Skeletal muscle tissue (tissue), 4 donors: ENCODE measurements around the gene IL18R1. TPM values are rescaled to one million over a fixed set of nuclear protein-coding genes. Genes with fewer than 3 reads are reported as not detected.

Experiments
- H3K27ac ChIP-seq: one replicate; pipeline ENCODE4 v1.7.0; 2013; ENCODE audit warnings: mild to moderate bottlenecking, low read depth, low read length, inconsistent platforms
- H3K27me3 ChIP-seq, 3 donors: one replicate each; pipeline ENCODE4 v1.7.0; 2013; ENCODE audit warnings: low read length in 3 of 3; ENCODE audit not compliant: control insufficient read depth in 3 of 3, insufficient read depth in 3 of 3
- H3K36me3 ChIP-seq, 3 donors: one replicate each; pipeline ENCODE4 v1.7.0; 2013; ENCODE audit warnings: low read length in 3 of 3; ENCODE audit not compliant: control insufficient read depth in 3 of 3, insufficient read depth in 3 of 3
- H3K4me1 ChIP-seq, 3 donors: one replicate each; pipeline ENCODE4 v1.7.0; 2013; ENCODE audit warnings: low read length in 3 of 3, mild to moderate bottlenecking in 3 of 3; ENCODE audit not compliant: control insufficient read depth in 3 of 3, insufficient read depth in 3 of 3
- H3K4me3 ChIP-seq, 3 donors: one replicate each; pipeline ENCODE4 v1.7.0; 2013; ENCODE audit warnings: low read length in 3 of 3
- H3K9ac ChIP-seq, 3 donors: one replicate each; pipeline ENCODE4 v1.7.0; 2013; ENCODE audit warnings: low read length in 3 of 3, mild to moderate bottlenecking in 3 of 3, moderate library complexity in 2 of 3, low read depth in 1 of 3
- H3K9me3 ChIP-seq, 3 donors: one replicate each; pipeline ENCODE4 v1.7.0; 2013; ENCODE audit warnings: low read length in 3 of 3; ENCODE audit not compliant: control insufficient read depth in 3 of 3
- total RNA-seq: library from RNA; depleted of rRNA; stranded (reverse); fragments of >200 nt; gene quantifications from one replicate; pipeline ENCODE4 v1.2.3, GENCODE V29; 2014
- donor health status: Osteomylitis.

IL18R1 gene
- total RNA-seq, 1 donor from 2014 or later: 0.52 TPM

DNA sequence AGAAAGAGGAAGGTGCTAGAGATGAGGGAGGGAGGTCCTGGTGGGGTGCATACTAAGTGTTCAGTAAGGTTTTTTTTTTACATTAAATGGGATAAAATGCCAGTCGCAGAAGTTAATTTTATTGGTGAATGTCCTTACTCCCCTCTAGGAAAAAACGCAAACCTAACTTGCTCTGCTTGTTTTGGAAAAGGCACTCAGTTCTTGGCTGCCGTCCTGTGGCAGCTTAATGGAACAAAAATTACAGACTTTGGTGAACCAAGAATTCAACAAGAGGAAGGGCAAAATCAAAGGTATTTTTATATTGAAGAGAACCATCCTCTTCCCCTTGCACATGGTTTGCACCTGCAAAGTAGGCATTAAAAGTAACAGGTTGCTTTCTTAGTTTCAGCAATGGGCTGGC, 12.7 kb upstream of the IL18R1 start:
- Histone ChIP-seq H3K4me1 (no peaks in the 10 kb centered on the region), H3K4me3 (no peak overlapping the region), H3K27ac (no peak overlapping the region), H3K36me3 (no peaks in the 10 kb centered on the region), H3K27me3 (peaks cover 0 to 4% (median 0%) of the 10 kb centered on the region in 3 donors), H3K9me3 (no peaks in the 10 kb centered on the region), H3K9ac (no peak overlapping the region)

DNA sequence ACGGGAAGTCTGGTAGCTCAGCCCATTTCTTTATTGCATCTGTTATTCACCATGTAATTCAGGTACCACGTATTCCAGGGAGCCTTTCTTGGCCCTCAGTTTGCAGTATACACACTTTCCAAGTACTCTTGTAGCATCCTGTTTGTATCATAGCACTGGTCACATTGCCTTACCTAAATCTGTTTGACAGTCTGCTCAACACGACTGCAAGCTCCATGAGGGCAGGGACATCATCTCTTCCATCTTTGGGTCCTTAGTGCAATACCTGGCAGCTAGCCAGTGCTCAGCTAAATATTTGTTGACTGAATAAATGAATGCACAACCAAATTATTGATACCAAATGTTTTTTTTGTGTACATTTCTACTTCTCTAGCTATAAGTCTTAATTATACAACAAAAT, 11.2 kb upstream of the IL18R1 start:
- no peaks in the 10 kb centered on the region for H3K36me3 ChIP-seq
- H3K9me3 ChIP-seq: no peaks in the 10 kb centered on the region
- no peak overlapping the region for H3K9ac ChIP-seq
- H3K4me3 ChIP-seq: no peak overlapping the region
- no peak overlapping the region for H3K27ac ChIP-seq
- no peaks in the 10 kb centered on the region for H3K4me1 ChIP-seq
- H3K27me3 ChIP-seq: peaks cover 0 to 4% (median 0%) of the 10 kb centered on the region in 3 donors

DNA sequence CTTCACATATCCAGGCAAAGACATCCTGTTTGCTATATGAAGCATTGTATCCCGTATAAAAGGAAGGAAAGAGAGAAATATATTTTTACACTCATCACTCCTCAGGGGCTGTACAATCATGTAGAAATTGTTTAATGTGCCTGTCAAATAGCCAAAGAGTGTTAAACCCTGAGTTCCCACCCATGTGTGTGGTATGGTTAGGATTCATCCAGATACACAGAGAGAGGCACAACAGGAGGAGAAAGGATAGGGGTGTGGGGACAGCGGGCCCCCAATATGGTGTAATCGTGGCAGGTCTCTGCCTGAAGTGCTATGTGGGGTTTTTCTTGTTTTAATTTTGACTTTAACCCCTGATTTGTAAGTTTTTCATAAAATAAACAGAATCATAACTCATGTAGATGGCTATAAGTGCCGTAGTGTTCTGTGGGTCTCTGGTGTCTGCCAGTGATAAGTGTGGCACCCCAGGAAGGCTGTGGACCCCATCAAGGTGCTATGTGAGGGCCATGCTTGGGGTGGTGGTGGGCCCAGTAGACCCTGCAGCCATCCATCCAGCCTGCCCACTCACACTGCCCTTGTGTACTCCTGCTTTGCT, 10.2 kb upstream of the IL18R1 start:
- Histone ChIP-seq H3K4me1 (no peaks in the 10 kb centered on the region), H3K36me3 (no peaks in the 10 kb centered on the region), H3K27ac (no peak overlapping the region), H3K27me3 (peaks cover 0 to 4% (median 0%) of the 10 kb centered on the region in 3 donors), H3K4me3 (no peak overlapping the region), H3K9ac (no peak overlapping the region), H3K9me3 (no peaks in the 10 kb centered on the region)

DNA sequence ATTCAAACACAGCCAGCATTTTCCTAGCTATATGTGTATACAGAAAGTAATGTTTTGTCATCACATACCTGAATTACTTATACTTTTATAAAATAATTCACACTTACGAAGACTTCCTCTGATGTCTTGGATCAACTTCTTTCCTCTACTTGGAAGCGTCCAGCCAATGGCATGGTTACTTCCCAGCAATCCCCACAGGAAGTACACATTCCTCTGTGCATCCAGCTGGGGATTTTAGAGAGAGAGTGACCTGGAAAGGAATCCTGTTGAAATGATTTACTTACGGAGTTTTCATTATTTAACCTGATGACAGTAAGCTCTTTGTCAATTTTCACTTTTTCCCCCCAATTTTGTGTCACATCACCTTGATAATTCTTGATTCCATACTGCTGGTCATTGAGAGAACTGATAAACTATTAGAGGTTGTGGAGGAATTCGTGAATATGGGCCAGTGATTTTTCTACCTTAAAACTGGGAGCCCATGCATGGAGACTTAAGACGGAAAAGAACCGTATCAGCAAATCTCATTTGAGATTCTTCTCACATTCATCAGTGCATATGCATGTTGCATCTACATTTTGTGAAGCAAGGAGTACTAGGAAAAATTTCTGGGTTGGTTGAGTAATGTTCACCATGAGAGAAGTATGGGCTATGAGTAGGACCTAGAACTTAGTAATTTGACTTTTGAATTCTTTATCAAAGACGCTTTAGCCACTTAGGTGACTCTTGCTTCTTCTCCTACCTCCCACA, 9.0 kb upstream of the IL18R1 start:
- H3K27me3 ChIP-seq: peaks cover 0 to 4% (median 0%) of the 10 kb centered on the region in 3 donors
- no peak overlapping the region for H3K9ac ChIP-seq
- no peak overlapping the region for H3K27ac ChIP-seq
- no peak overlapping the region for H3K4me3 ChIP-seq
- H3K9me3 ChIP-seq: no peaks in the 10 kb centered on the region
- no peaks in the 10 kb centered on the region for H3K36me3 ChIP-seq
- no peaks in the 10 kb centered on the region for H3K4me1 ChIP-seq

DNA sequence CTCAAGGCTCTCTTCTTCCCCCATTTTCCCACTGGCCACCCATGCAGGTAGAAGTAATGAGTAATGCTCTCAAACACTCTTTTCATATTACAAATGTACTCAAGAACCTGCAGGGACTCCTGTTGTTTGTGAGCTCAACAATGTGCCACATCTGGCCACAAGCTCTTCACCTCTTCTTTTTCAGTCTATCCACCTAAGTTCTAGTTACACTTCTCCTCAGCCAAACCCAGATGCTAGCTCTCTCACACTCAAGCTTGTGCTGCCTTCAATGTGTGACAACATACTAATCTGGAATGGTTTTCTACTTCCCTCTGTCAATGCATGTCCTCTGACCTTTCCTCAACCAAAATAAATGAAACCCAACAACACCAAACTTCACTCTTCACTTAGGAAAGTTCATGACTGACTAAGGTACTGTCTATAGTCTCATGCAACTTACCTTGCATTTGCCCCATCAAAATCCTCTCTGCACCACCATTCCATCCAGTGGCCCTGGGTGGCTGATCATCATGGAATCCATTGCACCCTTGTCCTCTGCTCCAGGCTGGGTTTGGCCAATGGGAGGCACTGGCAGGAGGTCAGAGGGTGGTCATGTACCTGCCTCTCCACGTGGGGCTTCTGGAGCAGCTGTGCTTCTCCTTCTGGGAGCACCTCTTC, 5.3 kb upstream of the IL18R1 start:
- Histone ChIP-seq H3K4me3 (no peak overlapping the region), H3K9me3 (no peaks in the 10 kb centered on the region), H3K9ac (no peak overlapping the region), H3K27ac (no peak overlapping the region), H3K4me1 (peaks cover 0 to under 1% (median 0%) of the 10 kb centered on the region in 3 donors), H3K36me3 (no peaks in the 10 kb centered on the region), H3K27me3 (no peaks in the 10 kb centered on the region)

DNA sequence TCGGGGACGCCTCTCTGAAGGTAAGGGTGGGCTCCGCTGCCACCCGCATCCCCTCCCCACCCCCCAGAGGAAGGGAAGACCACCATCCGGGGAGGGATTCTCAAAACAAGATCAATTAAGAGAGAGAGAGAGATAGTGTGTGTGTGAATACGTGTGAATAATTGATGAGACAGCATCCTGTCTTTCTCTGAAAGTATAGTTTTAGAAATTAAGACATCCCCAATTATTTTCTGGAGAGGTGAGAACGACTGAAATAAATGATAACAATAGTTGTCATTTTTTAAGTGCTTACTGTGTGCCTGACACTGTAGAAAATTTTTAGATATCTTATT, 751 bp downstream of the IL18R1 start:
- H3K27me3 ChIP-seq: no peaks in the 10 kb centered on the region
- H3K4me1 ChIP-seq: peaks cover 0 to 3% (median 3%) of the 10 kb centered on the region in 3 donors
- no peak overlapping the region for H3K27ac ChIP-seq
- H3K9ac ChIP-seq: peak overlapping the region; percentile 68 to 83 (median 78)
- H3K36me3 ChIP-seq: no peaks in the 10 kb centered on the region
- no peaks in the 10 kb centered on the region for H3K9me3 ChIP-seq
- H3K4me3 ChIP-seq: peak overlapping the region; percentile 70 to 77 (median 77)

DNA sequence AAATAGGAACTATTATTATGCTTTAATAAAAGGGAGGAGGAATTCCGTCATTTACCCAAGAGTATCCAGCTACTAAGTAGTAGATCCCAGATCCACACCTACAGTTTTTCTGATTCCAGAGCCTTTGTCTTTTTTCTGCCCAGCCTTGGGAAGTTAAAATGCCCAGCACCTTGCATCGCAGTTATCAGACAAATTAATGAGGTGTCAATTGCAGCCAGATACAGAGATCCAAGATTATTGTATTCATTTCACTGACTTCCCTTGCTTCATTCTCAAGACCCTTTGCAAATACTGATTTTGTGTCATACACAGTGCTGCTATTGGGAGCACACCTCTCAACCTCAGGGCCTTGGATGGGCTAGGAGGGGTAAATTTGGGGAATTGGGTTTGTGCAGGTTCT, 1.1 kb downstream of the IL18R1 start:
- Histone ChIP-seq H3K27ac (no peak overlapping the region), H3K27me3 (no peaks in the 10 kb centered on the region), H3K4me1 (peaks cover 0 to 3% (median 3%) of the 10 kb centered on the region in 3 donors), H3K36me3 (no peaks in the 10 kb centered on the region), H3K9me3 (no peaks in the 10 kb centered on the region), H3K9ac (no peak overlapping the region), H3K4me3 (no peak overlapping the region)

DNA sequence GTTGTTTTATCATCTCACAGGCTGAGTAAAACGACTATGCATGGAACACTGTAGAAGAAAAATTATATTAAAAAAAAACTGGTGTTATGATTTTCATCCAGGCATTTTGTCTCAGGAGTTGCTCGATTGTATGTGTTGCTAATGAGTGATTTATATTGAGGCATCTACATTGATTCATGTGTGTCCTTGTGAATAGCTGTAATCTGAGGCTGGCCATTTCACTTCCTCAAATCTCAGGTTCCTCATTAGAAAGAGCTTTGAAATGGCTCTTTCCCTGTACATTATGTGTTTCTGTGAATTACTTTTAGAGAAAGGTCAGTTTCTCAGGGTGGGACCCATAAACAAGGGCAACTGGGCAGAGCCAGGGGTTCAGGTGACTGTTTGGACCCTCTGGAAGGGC, 2.3 kb downstream of the IL18R1 start:
- no peak overlapping the region for H3K4me3 ChIP-seq

DNA sequence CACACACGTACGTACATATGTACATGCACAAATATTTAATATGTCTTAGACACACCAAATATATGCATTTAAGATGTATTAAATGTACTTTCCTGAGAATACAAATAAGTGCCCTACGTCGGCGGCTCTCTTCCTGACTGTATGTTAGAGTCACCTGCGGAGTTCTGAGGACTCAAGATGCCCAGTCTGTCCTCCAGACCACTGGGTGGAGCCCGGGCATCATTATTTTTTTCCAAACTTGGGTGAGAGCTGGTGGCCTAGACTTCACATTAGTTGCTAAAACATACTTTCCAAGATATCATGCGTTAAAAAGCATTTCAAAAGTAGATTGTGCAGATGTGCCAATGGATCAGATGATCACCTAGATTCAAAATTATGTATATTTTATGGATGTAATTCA, 2.9 kb downstream of the IL18R1 start:
- H3K9me3 ChIP-seq: no peaks in the 10 kb centered on the region
- H3K4me3 ChIP-seq: no peak overlapping the region
- no peaks in the 10 kb centered on the region for H3K27me3 ChIP-seq
- H3K36me3 ChIP-seq: no peaks in the 10 kb centered on the region
- no peak overlapping the region for H3K27ac ChIP-seq
- peaks cover 0 to 3% (median 3%) of the 10 kb centered on the region in 3 donors for H3K4me1 ChIP-seq
- H3K9ac ChIP-seq: no peak overlapping the region

More for the DNA sequence above, 2.3 kb downstream of the IL18R1 start:
- no peak overlapping the region for H3K27ac ChIP-seq
- no peaks in the 10 kb centered on the region for H3K9me3 ChIP-seq
- H3K36me3 ChIP-seq: no peaks in the 10 kb centered on the region
- H3K4me1 ChIP-seq: peaks cover 0 to 3% (median 3%) of the 10 kb centered on the region in 3 donors
- no peaks in the 10 kb centered on the region for H3K27me3 ChIP-seq
- H3K9ac ChIP-seq: no peak overlapping the region

DNA sequence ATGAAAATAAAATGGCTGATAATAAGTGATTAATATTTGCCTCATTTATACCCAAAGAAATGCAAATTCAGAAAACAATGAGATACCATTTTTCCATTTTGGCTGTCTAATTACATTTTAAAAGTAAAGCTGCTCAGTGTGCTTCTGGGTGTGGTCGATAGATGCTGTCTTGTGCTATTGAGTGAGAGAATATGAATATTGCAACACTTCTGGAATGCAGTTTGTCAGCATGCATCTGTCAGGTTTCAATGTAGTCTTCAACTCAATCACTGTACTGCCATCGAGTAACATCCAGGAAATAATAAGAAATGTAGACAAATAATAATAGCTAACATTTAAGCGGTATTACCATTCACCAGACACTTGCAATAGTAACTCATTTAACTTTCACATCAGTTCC, 3.9 kb downstream of the IL18R1 start:
- Histone ChIP-seq H3K9ac (no peak overlapping the region), H3K27me3 (no peaks in the 10 kb centered on the region), H3K9me3 (no peaks in the 10 kb centered on the region), H3K36me3 (no peaks in the 10 kb centered on the region), H3K4me3 (no peak overlapping the region), H3K4me1 (peaks cover 0 to 3% (median 3%) of the 10 kb centered on the region in 3 donors), H3K27ac (no peak overlapping the region)
